DND-41 (cell line): ENCODE data around the gene GADD45B.
"Not testable (repeated sequence)": the region's sequence is repeated elsewhere in the genome, so short reads cannot be mapped to it uniquely, and the experiment has no call there.

Experiments
- ATAC-seq: fragments of 200-7000 bp; cut with Tn5 transposase; 3 replicates; pipeline ENCODE4 v1.9.1; 2021; ENCODE audit warnings: low read depth; ENCODE audit not compliant: insufficient read depth
- DNase-seq: peaks from one replicate; pipeline ENCODE4 v3.0.0-alpha.2; 2020
- H2AFZ ChIP-seq: 2 replicates; pipeline ENCODE4 v1.6.0; 2012; ENCODE audit warnings: low read depth, low read length
- H3K27ac ChIP-seq: 2 replicates; pipeline ENCODE4 v1.5.1; 2012; ENCODE audit warnings: low read length, inconsistent platforms
- H3K27me3 ChIP-seq: fragments of 200-600 bp; sonication (generic); 2 replicates; pipeline ENCODE4 v1.6.0; 2012; ENCODE audit warnings: low read length, mild to moderate bottlenecking, inconsistent platforms; ENCODE audit not compliant: insufficient read depth, poor library complexity
- H3K36me3 ChIP-seq: 2 replicates; pipeline ENCODE4 v1.5.1; 2012; ENCODE audit warnings: low read length, inconsistent platforms; ENCODE audit not compliant: insufficient read depth
- H3K4me1 ChIP-seq: 2 replicates; pipeline ENCODE4 v1.5.1; 2012; ENCODE audit warnings: mild to moderate bottlenecking, low read length; ENCODE audit not compliant: insufficient read depth
- H3K4me2 ChIP-seq: 2 replicates; pipeline ENCODE4 v1.6.0; 2012; ENCODE audit warnings: mild to moderate bottlenecking, moderate library complexity, low read length, inconsistent platforms; ENCODE audit not compliant: insufficient read depth
- H3K4me3 ChIP-seq, 2 experiments: fragments of 200-600 bp in 1 of 2; shearing (Covaris generic) in 1 of 2; 2 replicates each; pipeline ENCODE4 v1.5.1; 2012 to 2016; ENCODE audit warnings: inconsistent platforms in 2 of 2, low read length in 2 of 2, mild to moderate bottlenecking in 2 of 2, low read depth in 1 of 2, moderate library complexity in 1 of 2
- H3K79me2 ChIP-seq: 2 replicates; pipeline ENCODE4 v1.6.0; 2012; ENCODE audit warnings: low read length, inconsistent platforms; ENCODE audit not compliant: insufficient read depth
- H3K9ac ChIP-seq: 2 replicates; pipeline ENCODE4 v1.6.0; 2012; ENCODE audit warnings: low read depth, mild to moderate bottlenecking, inconsistent platforms, low read length, moderate library complexity
- H3K9me3 ChIP-seq: 2 replicates; pipeline ENCODE4 v1.5.1; 2012; ENCODE audit warnings: low read length, moderate library complexity, mild to moderate bottlenecking, inconsistent platforms; ENCODE audit not compliant: insufficient read depth, severe bottlenecking
- H4K20me1 ChIP-seq: 2 replicates; pipeline ENCODE4 v1.6.0; 2012; ENCODE audit warnings: low read length; ENCODE audit not compliant: insufficient read depth
- CTCF ChIP-seq: IDR thresholded peaks from 2 replicates; pipeline ENCODE4 v1.5.1; 2012; ENCODE audit warnings: borderline replicate concordance, low read length, moderate library complexity, mild to moderate bottlenecking; ENCODE audit not compliant: poor library complexity, severe bottlenecking; ENCODE audit errors: extremely low read depth
- EZH2 ChIP-seq: IDR thresholded peaks from 3 replicates; pipeline ENCODE4 v1.6.1; 2012; ENCODE audit warnings: borderline replicate concordance, low read depth, mild to moderate bottlenecking, moderate library complexity, low read length, inconsistent platforms; ENCODE audit not compliant: severe bottlenecking

GADD45B gene

GRCh38 chr19:2461751-2462634 lies 13.9 kb upstream of the GADD45B start:
- ATAC-seq: no peak
- Histone ChIP-seq H3K9me3 (no peaks in the 10 kb centered on the region), H3K36me3 (no peaks in the 10 kb centered on the region), H3K9ac (no peak overlapping the region), H3K27ac (no peak overlapping the region), H3K79me2 (peaks cover 6% of the 10 kb centered on the region), H3K4me3 (no peak overlapping the region), H3K4me2 (no peak overlapping the region), H3K4me1 (peaks cover 8% of the 10 kb centered on the region), H3K27me3 (no peaks in the 10 kb centered on the region), H2AFZ (no peak overlapping the region), H4K20me1 (no peaks in the 10 kb centered on the region)
- TF ChIP-seq EZH2 (no peak), CTCF (no peak)
- DNase-seq: no peak

- H3K9me3 ChIP-seq: no peaks in the 10 kb centered on the region
- H4K20me1 ChIP-seq: no peaks in the 10 kb centered on the region
- no peak overlapping the region for H3K4me3 ChIP-seq
- no peaks in the 10 kb centered on the region for H3K4me1 ChIP-seq
- H3K79me2 ChIP-seq: no peaks in the 10 kb centered on the region
- H3K27ac ChIP-seq: no peak overlapping the region
- DNase-seq: no peak
- no peak overlapping the region for H3K9ac ChIP-seq
- H3K4me2 ChIP-seq: no peak overlapping the region
- H3K27me3 ChIP-seq: no peaks in the 10 kb centered on the region
- no peak for ATAC-seq
- TF ChIP-seq EZH2 (no peak), CTCF (no peak)
- no peak overlapping the region for H2AFZ ChIP-seq
- H3K36me3 ChIP-seq: no peaks in the 10 kb centered on the region
These were observed 13.1 kb upstream of the GADD45B start for GRCh38 chr19:2462635-2463421.

GRCh38 chr19:2463694-2464093 lies 12.2 kb upstream of the GADD45B start:
- not testable (repeated sequence) for H4K20me1 ChIP-seq, H3K4me2 ChIP-seq, H3K79me2 ChIP-seq, H3K9ac ChIP-seq, H3K9me3 ChIP-seq, ATAC-seq, H3K36me3 ChIP-seq, H3K4me1 ChIP-seq, DNase-seq, H3K4me3 ChIP-seq, H3K27me3 ChIP-seq, H3K27ac ChIP-seq, H2AFZ ChIP-seq

GRCh38 chr19:2464389-2464788 lies 11.5 kb upstream of the GADD45B start:
- H3K79me2 ChIP-seq: no peaks in the 10 kb centered on the region
- H2AFZ ChIP-seq: no peak overlapping the region
- peaks cover 5% of the 10 kb centered on the region for H3K4me1 ChIP-seq
- H3K9me3 ChIP-seq: no peaks in the 10 kb centered on the region
- no peak overlapping the region for H3K4me3 ChIP-seq
- no peak for TF ChIP-seq CTCF
- TF ChIP-seq EZH2: no peak
- no peaks in the 10 kb centered on the region for H4K20me1 ChIP-seq
- no peak overlapping the region for H3K9ac ChIP-seq
- DNase-seq (no peak), ATAC-seq (no peak)
- no peaks in the 10 kb centered on the region for H3K36me3 ChIP-seq
- no peak overlapping the region for H3K4me2 ChIP-seq
- no peaks in the 10 kb centered on the region for H3K27me3 ChIP-seq
- H3K27ac ChIP-seq: no peak overlapping the region
